GM19023 (cell line): ENCODE data around the gene ZXDC.

Experiments used
- ATAC-seq: cut with Tn5 transposase; IDR thresholded peaks from one replicate; pipeline ENCODE4 v1.9.1; 2021; ENCODE audit warnings: mild to moderate bottlenecking, moderate library complexity; ENCODE audit not compliant: unreplicated experiment

The ZXDC gene

GRCh38 chr3:126399756-126400155 lies 75.9 kb downstream of the ZXDC start:
- no peak for ATAC-seq

GRCh38 chr3:126399351-126399735 lies 76.3 kb downstream of the ZXDC start:
- no peak for ATAC-seq

DNA sequence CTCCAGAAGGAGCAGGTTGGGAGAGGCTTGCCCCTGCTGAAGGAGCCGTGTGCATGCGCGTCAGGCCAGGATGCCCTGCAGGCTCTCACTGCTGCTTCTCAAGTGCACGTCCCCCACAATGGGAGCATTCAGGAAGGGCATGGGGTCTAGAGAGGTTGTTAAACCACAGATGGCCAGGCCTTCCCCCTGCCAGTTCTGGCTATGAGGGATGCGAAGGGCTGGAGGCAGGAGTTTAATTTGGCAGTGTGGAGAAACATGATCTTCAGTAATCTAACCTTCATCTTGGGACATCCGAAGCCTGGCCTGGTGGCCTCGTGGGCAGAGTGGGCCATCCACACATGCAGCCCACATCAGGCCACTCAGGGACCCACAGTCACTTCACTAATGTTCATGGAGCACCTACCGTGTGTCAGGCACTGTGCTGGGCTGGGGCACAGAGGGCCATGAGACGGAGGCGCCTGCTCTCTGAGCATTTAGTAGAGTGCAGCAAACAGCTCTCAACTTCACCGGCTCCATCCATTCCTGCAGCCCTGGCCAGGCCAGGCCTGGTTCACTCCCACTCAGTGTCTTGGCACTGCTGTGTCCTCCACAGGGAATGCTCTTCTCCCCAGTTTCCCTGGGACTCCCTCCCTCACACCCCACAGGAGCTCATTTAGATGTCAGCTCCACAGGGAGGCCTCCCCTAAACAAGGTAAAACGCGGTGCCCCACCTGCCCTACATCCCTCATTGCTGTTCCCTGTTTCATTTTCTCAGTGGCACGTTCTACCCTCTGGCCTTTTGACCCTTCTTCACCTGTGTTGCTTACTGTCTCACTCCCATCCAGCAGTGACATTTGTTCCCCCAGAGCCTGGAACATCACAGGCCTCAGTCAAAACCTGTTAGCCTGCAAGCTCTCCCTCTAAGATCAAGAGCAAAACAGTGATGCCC lies 77.0 kb downstream of the ZXDC start:
- no peak for ATAC-seq

DNA sequence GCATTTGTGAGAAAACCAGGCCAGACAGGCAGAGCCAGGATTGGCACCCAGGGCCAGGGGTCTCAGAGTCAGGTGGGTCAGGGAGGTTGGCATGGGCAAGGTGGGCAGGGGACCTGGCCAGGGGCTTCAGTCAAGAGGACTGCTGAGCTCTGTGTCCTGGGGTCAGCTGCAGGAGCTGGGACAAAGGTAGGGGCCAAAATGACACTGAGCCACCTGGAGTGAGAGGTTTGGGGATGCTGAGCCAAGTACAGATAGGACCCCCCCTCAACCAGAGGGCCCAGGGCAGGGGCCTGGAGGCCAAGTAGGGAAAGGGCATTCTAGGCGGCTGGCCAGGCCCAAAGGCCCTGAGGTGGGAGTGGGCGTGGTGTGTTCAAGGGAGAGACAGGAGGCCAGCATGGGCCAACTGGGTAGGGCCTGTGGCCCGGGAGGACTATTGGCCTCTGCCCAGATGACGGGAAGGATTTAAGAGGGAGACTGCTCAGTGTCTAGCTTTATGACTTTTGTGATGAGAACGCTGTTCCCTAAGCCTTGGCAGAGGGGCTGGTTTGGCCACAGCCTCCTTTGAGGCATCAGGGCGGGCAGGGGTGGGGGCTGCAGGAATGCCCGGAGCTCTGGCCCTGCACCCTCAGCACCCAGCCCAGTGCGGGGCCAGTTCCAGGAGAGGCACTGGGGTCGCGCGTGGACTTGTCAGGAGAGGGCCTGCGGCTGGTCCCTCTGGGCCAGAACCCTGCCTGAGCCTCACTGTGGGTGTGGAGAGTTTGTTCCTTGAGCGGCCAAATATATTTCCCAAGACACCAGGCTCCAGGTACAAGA lies 77.9 kb downstream of the ZXDC start:
- ATAC-seq, result no peak

DNA sequence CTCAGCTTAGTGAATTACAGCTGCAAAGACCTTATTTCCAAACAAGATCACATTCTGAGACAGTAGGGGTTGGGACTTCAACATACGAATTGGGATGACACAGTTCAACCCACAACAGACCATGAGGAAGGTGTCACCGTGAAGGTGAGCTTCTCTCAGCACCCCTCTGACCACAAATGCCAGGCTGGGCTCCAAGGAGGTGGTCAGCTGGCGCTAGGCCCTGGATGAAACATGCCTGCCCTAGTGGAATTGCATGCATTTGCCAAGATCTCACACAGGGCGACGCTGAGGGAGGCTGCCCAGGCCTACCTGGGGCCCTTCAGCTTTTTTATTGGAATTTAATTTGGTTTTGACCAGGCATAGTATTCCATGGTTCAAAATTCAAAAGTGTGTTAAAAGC lies 79.2 kb downstream of the ZXDC start:
- no peak for ATAC-seq

DNA sequence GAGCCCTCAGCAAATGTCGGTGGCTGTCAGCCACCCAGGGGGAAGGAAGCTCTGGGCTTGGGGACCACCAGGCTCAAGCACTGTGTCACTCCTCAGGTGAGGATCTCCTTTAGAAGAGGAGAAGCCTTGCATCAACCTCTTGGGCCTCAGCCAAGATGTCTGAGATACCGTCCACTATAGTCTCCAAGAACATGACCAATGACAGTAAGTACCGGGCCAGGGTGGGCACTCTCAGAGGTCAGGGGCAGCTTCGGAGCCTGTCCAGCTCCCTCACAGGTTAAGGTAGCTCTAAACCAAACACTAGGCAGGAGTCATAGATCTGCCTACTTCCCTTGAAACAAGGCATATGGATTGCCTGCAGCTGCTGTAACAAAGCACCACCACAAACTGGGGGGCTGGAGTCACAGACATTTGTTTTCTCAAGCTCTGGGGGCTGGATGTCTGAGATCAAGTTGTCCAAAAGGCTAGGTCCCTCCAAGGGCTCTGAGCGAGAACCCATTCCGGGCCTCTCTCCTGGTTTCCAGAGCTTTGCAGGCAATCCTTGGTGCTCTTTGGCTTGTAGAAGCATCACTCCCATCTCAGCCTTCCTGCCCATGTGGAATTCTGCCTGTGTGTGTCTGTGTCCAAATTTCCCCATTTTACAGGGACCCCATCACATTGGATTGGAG lies 79.7 kb downstream of the ZXDC start:
- ATAC-seq, result no peak

DNA sequence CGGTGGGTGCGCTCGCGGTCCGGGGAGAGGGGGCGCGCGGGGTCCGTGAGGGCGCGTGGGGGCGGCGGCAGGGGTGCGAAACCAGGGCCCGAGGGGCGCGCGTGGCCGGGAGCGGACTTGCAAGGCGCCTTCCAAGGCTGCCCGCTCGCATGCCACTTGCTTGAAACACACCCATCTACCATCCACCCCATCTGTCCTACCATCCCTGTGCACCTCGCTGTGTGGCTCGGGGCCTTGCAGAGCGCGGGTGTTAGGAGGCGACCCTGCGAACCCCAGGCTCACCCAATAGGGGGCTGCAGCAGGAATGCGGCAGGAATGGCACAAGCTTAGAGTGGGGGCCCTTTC lies 80.7 kb downstream of the ZXDC start:
- no peak for ATAC-seq

DNA sequence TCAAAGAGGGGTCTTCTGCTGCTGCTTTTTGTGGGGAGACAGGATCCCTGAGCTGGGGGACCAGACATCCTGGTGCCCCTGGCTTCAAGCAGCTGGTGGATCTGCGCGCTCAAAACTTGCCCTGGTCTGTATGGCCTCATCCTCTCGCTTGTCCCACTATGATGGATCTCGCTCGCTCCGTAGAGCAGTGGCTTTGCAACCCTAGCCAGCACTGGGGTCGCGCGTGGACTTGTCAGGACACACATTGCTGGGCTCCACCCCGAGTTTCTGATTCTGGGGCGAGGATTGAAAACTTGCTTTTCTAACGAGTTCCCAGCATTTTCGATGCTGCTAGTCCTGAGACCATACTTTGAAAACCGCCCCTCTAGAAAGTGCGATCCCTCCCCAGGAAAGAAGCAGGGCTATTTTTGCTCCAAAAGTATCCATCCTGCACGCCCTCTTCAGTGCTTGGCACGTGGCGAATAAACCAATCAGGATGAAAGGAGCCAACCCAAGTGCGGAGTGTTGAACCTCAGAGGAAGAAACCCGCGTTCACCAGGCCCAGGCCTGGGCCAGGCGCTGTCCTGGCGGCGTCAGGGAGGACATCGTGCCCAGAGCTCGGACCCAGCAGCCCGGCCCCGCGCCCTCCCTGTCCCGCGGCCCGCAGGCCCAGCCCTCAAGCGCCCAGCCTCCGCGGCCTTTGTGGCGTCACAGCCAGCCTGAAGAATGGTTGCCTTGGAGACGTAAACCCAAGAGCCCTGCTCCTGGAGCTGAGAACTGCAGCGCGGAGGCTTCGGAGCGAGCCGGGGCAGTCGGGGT lies 81.3 kb downstream of the ZXDC start, which contains the start of gene CFAP100:
Gene CFAP100, plus strand, starts transcription at position 731 of the 798 bp plus-strand sequence. CDS start 1,092 bp downstream, outside the sequence.
- no peak for ATAC-seq

- ATAC-seq, result no peak
These were observed 82.1 kb downstream of the ZXDC start for GRCh38 chr3:126393563-126393962.

- ATAC-seq, result no peak
These were observed 83.4 kb downstream of the ZXDC start for GRCh38 chr3:126392246-126392645.

DNA sequence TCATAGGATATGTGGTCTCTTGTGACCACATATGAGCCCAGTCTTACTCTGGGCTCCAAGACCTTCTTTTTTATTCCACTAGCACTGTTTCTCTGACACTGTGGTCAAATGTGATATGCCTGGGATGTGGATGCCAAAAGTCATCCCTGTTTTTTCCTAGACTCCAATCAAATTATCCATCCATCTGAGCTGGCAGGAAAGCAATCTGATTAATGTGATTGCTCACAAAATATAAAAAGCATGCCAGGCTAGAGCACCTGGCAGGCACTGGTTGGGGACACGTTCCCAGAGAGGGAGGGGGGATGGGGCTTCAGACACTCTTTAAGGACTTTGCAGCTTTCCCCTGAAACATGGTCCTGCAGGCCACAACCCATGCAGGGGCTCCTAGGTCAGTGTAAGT lies 84.1 kb downstream of the ZXDC start:
- ATAC-seq, result no peak

DNA sequence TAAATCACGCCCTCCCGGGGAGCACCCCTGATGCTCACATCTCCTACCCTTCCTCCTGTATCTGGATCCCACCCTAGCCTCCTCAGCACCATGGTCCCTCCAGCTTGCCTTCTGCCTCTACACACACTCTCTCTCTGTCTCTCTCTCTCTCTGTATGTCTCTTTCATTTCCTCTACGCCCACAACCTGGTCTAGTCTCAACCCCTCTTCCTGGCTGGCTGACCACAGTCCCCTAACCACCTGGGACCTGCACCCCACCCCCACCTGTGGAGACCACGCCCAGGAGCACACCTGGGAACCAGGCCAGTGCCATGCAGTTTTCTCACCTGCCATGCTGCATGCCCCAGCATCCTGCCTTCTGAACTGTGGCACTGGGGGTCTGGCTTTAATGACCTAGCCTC lies 84.9 kb downstream of the ZXDC start:
- no peak for ATAC-seq

GRCh38 chr3:126390201-126390600 lies 85.5 kb downstream of the ZXDC start:
- ATAC-seq, result no peak

GRCh38 chr3:126389794-126390146 lies 85.9 kb downstream of the ZXDC start:
- ATAC-seq, result no peak

GRCh38 chr3:126389112-126389793 lies 86.4 kb downstream of the ZXDC start:
- peak; percentile 77 for ATAC-seq
